GM12892 (cell line): Measurements from ENCODE around the gene EPB41L3.

Source experiments
- POLR2A ChIP-seq: IDR thresholded peaks from 2 replicates; pipeline ENCODE4 v1.6.1; 2011; ENCODE audit warnings: low read depth, low read length, control low read depth
- POLR2AphosphoS5 ChIP-seq: IDR thresholded peaks from 2 replicates; pipeline ENCODE4 v1.6.1; 2011; ENCODE audit warnings: low read depth, low read length, control low read depth

- TF ChIP-seq POLR2AphosphoS5, result no peak
- no peak for TF ChIP-seq POLR2A
Measured at GRCh38 chr18:5468394-5468793, 75.4 kb downstream of the EPB41L3 start.
